Subcutaneous abdominal adipose tissue (tissue), 5 donors: ENCODE measurements around the gene DNAJC22.
"Not testable (repeated sequence)": the region's sequence is repeated elsewhere in the genome, so short reads cannot be mapped to it uniquely, and the experiment has no call there.

Experiments
- H3K27ac ChIP-seq: one replicate; pipeline ENCODE4 v1.7.0; 2013; ENCODE audit warnings: low read depth, mild to moderate bottlenecking, inconsistent platforms, low read length, moderate library complexity
- H3K27me3 ChIP-seq, 5 donors: one replicate each; pipeline ENCODE4 v1.7.0; 2013; ENCODE audit warnings: low read length in 5 of 5, inconsistent platforms in 1 of 5; ENCODE audit not compliant: control insufficient read depth in 5 of 5, insufficient read depth in 4 of 5
- H3K36me3 ChIP-seq, 5 donors: one replicate each; pipeline ENCODE4 v1.7.0; 2013; ENCODE audit warnings: low read length in 5 of 5; ENCODE audit not compliant: control insufficient read depth in 5 of 5, insufficient read depth in 5 of 5
- H3K4me1 ChIP-seq, 5 donors: one replicate each; pipeline ENCODE4 v1.7.0; 2013; ENCODE audit warnings: low read length in 5 of 5, mild to moderate bottlenecking in 3 of 5, moderate library complexity in 1 of 5; ENCODE audit not compliant: control insufficient read depth in 5 of 5, insufficient read depth in 5 of 5
- H3K4me3 ChIP-seq, 5 donors: one replicate each; pipeline ENCODE4 v1.7.0; 2013; ENCODE audit warnings: low read length in 5 of 5, low read depth in 1 of 5
- H3K9ac ChIP-seq, 5 donors: one replicate each; pipeline ENCODE4 v1.7.0; 2013; ENCODE audit warnings: low read length in 5 of 5, mild to moderate bottlenecking in 4 of 5, moderate library complexity in 3 of 5
- H3K9me3 ChIP-seq, 5 donors: one replicate each; pipeline ENCODE4 v1.7.0; 2013; ENCODE audit warnings: low read length in 5 of 5; ENCODE audit not compliant: control insufficient read depth in 5 of 5
- donor health status: healthy.
- donor health status: healthy.
- donor health status: healthy.
- donor health status: healthy.
- donor health status: healthy.

Gene DNAJC22

GRCh38 chr12:49369411-49370145 lies 22.9 kb downstream of the DNAJC22 start:
- H3K9me3 ChIP-seq: no peaks in the 10 kb centered on the region
- H3K4me3 ChIP-seq: peak overlapping the region in 1 of 5 donors; percentile 36
- H3K27ac ChIP-seq: peak overlapping the region; percentile 37

GRCh38 chr12:49370539-49370938 lies 23.9 kb downstream of the DNAJC22 start:
- Histone ChIP-seq H3K9ac (no peak overlapping the region), H3K4me3 (no peak overlapping the region), H3K27me3 (no peaks in the 10 kb centered on the region), H3K9me3 (no peaks in the 10 kb centered on the region), H3K27ac (no peak overlapping the region), H3K4me1 (peaks cover 4 to 31% (median 28%) of the 10 kb centered on the region in 5 donors), H3K36me3 (no peaks in the 10 kb centered on the region)

More at GRCh38 chr12:49369411-49370145, 22.9 kb downstream of the DNAJC22 start:
- H3K36me3 ChIP-seq: no peaks in the 10 kb centered on the region
- no peaks in the 10 kb centered on the region for H3K27me3 ChIP-seq
- H3K9ac ChIP-seq: peak overlapping the region in 2 of 5 donors; percentile 13 to 14
- H3K4me1 ChIP-seq: peaks cover 4 to 32% (median 29%) of the 10 kb centered on the region in 5 donors

- Histone ChIP-seq H3K36me3 (no peaks in the 10 kb centered on the region), H3K27me3 (no peaks in the 10 kb centered on the region), H3K4me1 (peaks cover 0 to under 1% (median 0%) of the 10 kb centered on the region in 5 donors), H3K9ac (no peak overlapping the region), H3K27ac (no peak overlapping the region), H3K9me3 (no peaks in the 10 kb centered on the region), H3K4me3 (no peak overlapping the region)
Measured at GRCh38 chr12:49375406-49375805, 28.7 kb downstream of the DNAJC22 start.

- H3K9me3 ChIP-seq: no peaks in the 10 kb centered on the region
- no peak overlapping the region for H3K4me3 ChIP-seq
- H3K27ac ChIP-seq: no peak overlapping the region
- H3K36me3 ChIP-seq: no peaks in the 10 kb centered on the region
- H3K9ac ChIP-seq: no peak overlapping the region
- no peaks in the 10 kb centered on the region for H3K27me3 ChIP-seq
- H3K4me1 ChIP-seq: no peaks in the 10 kb centered on the region
Measured at GRCh38 chr12:49377386-49377785, 30.7 kb downstream of the DNAJC22 start.

GRCh38 chr12:49380184-49380583 lies 33.5 kb downstream of the DNAJC22 start:
- H3K9me3 ChIP-seq, H3K36me3 ChIP-seq, H3K27me3 ChIP-seq, H3K4me1 ChIP-seq, H3K4me3 ChIP-seq, H3K9ac ChIP-seq, H3K27ac ChIP-seq: not testable (repeated sequence)

- Histone ChIP-seq H3K36me3 (no peaks in the 10 kb centered on the region), H3K9ac (no peak overlapping the region), H3K9me3 (no peaks in the 10 kb centered on the region), H3K4me3 (no peak overlapping the region), H3K4me1 (no peaks in the 10 kb centered on the region), H3K27ac (no peak overlapping the region), H3K27me3 (no peaks in the 10 kb centered on the region)
Measured at GRCh38 chr12:49388682-49389386, 42.1 kb downstream of the DNAJC22 start.

GRCh38 chr12:49389387-49389703 lies 42.7 kb downstream of the DNAJC22 start:
- H3K27me3 ChIP-seq: no peaks in the 10 kb centered on the region
- no peaks in the 10 kb centered on the region for H3K36me3 ChIP-seq
- no peak overlapping the region for H3K4me3 ChIP-seq
- H3K27ac ChIP-seq: no peak overlapping the region
- no peak overlapping the region for H3K9ac ChIP-seq
- H3K9me3 ChIP-seq: no peaks in the 10 kb centered on the region
- no peaks in the 10 kb centered on the region for H3K4me1 ChIP-seq

- H3K36me3 ChIP-seq: no peaks in the 10 kb centered on the region
- H3K4me3 ChIP-seq: no peak overlapping the region
- no peak overlapping the region for H3K9ac ChIP-seq
- no peaks in the 10 kb centered on the region for H3K27me3 ChIP-seq
- H3K4me1 ChIP-seq: no peaks in the 10 kb centered on the region
- H3K9me3 ChIP-seq: no peaks in the 10 kb centered on the region
- H3K27ac ChIP-seq: no peak overlapping the region
Measured at GRCh38 chr12:49397000-49397399, 50.3 kb downstream of the DNAJC22 start.

GRCh38 chr12:49400304-49400703 lies 53.6 kb downstream of the DNAJC22 start:
- Histone ChIP-seq H3K4me3 (no peak overlapping the region), H3K9me3 (no peaks in the 10 kb centered on the region), H3K27me3 (no peaks in the 10 kb centered on the region), H3K36me3 (no peaks in the 10 kb centered on the region), H3K27ac (no peak overlapping the region), H3K9ac (no peak overlapping the region), H3K4me1 (no peaks in the 10 kb centered on the region)
